Liver (tissue), 9 donors: ENCODE measurements around the gene BNIPL. TPM values are rescaled to one million over a fixed set of nuclear protein-coding genes. Genes with fewer than 3 reads are reported as not detected.

Experiments
- DNase-seq: peaks from one replicate; pipeline ENCODE4 v3.0.0-alpha.2; 2017; ENCODE audit warnings: low spot score
- H3K27ac ChIP-seq, 2 donors: one replicate each; pipeline ENCODE4 v1.7.0; 2013; ENCODE audit warnings: inconsistent platforms in 2 of 2, low read length in 2 of 2, control low read depth in 1 of 2, low read depth in 1 of 2, mild to moderate bottlenecking in 1 of 2
- H3K27me3 ChIP-seq, 4 donors: one replicate each; pipeline versions ENCODE4 v1.6.1 to v1.7.0; 2013; ENCODE audit warnings: low read length in 3 of 4, inconsistent platforms in 1 of 4, mild to moderate bottlenecking in 1 of 4, moderate library complexity in 1 of 4; ENCODE audit not compliant: control insufficient read depth in 4 of 4, insufficient read depth in 4 of 4
- H3K36me3 ChIP-seq, 4 donors: one replicate each; pipeline versions ENCODE4 v1.6.1 to v1.7.0; 2013; ENCODE audit warnings: low read length in 3 of 4, mild to moderate bottlenecking in 3 of 4, low read depth in 1 of 4, moderate library complexity in 1 of 4; ENCODE audit not compliant: control insufficient read depth in 4 of 4, insufficient read depth in 3 of 4
- H3K4me1 ChIP-seq, 4 donors: one replicate each; pipeline versions ENCODE4 v1.6.1 to v1.7.0; 2013; ENCODE audit warnings: low read length in 3 of 4, mild to moderate bottlenecking in 3 of 4, moderate library complexity in 1 of 4; ENCODE audit not compliant: control insufficient read depth in 4 of 4, insufficient read depth in 4 of 4
- H3K4me3 ChIP-seq, 3 donors: one replicate each; pipeline versions ENCODE4 v1.6.1 to v1.7.0; 2013; ENCODE audit warnings: low read length in 3 of 3, control low read depth in 1 of 3, low read depth in 1 of 3, mild to moderate bottlenecking in 1 of 3
- H3K9ac ChIP-seq, 2 donors: one replicate each; pipeline ENCODE4 v1.7.0; 2013; ENCODE audit warnings: low read length in 2 of 2, mild to moderate bottlenecking in 2 of 2, moderate library complexity in 2 of 2, control low read depth in 1 of 2, low read depth in 1 of 2
- H3K9me3 ChIP-seq, 4 donors: one replicate each; pipeline versions ENCODE4 v1.6.1 to v1.7.0; 2013; ENCODE audit warnings: low read length in 3 of 4; ENCODE audit not compliant: control insufficient read depth in 4 of 4
- ATF3 ChIP-seq: IDR thresholded peaks from 2 replicates; pipeline ENCODE4 v1.6.1; 2016; ENCODE audit warnings: antibody characterized with exemption
- CTCF ChIP-seq: fragments of 150-350 bp; IDR thresholded peaks from 2 replicates; pipeline ENCODE4 v1.5.1; 2017; ENCODE audit warnings: improper control_type of control experiment, low read depth, low read length; ENCODE audit not compliant: missing input control
- EGR1 ChIP-seq, 2 donors: IDR thresholded peaks; 2 replicates each; pipeline ENCODE4 v1.6.1; 2016 to 2018; ENCODE audit warnings: antibody characterized with exemption in 2 of 2, low read depth in 2 of 2
- FOXA1 ChIP-seq: IDR thresholded peaks from 2 replicates; pipeline ENCODE4 v1.6.1; 2016; ENCODE audit warnings: antibody characterized with exemption
- FOXA2 ChIP-seq: IDR thresholded peaks from 2 replicates; pipeline ENCODE4 v1.6.1; 2016; ENCODE audit warnings: antibody characterized with exemption
- GABPA ChIP-seq, 2 donors: IDR thresholded peaks in 1 of 2; conservative IDR thresholded peaks in 1 of 2; 2 replicates each; pipeline ENCODE4 v1.6.1; 2016; ENCODE audit warnings: antibody characterized with exemption in 2 of 2, mild to moderate bottlenecking in 1 of 2, moderate library complexity in 1 of 2
- HNF4A ChIP-seq, 2 donors: conservative IDR thresholded peaks; 2 replicates each; pipeline ENCODE4 v1.6.1; 2016; ENCODE audit warnings: antibody characterized with exemption in 2 of 2, mild to moderate bottlenecking in 2 of 2
- HNF4G ChIP-seq: IDR thresholded peaks from 2 replicates; pipeline ENCODE4 v1.6.1; 2016; ENCODE audit warnings: antibody characterized with exemption
- JUND ChIP-seq, 2 donors: IDR thresholded peaks; 2 replicates each; pipeline ENCODE4 v1.6.1; 2016; ENCODE audit warnings: antibody characterized with exemption in 2 of 2
- MAX ChIP-seq: IDR thresholded peaks from 2 replicates; pipeline ENCODE4 v1.6.1; 2016; ENCODE audit warnings: antibody characterized with exemption
- NR2F2 ChIP-seq: IDR thresholded peaks from 2 replicates; pipeline ENCODE4 v1.6.1; 2016; ENCODE audit warnings: antibody characterized with exemption
- RAD21 ChIP-seq, 2 donors: IDR thresholded peaks; 2 replicates each; pipeline ENCODE4 v1.6.1; 2016; ENCODE audit warnings: antibody characterized with exemption in 2 of 2, mild to moderate bottlenecking in 2 of 2
- RXRA ChIP-seq, 2 donors: IDR thresholded peaks; 2 replicates each; pipeline ENCODE4 v1.6.1; 2017 to 2018; ENCODE audit warnings: antibody characterized with exemption in 2 of 2, mild to moderate bottlenecking in 1 of 2
- SP1 ChIP-seq: IDR thresholded peaks from 2 replicates; pipeline ENCODE4 v1.6.1; 2018; ENCODE audit warnings: antibody characterized with exemption, mild to moderate bottlenecking
- TAF1 ChIP-seq: conservative IDR thresholded peaks from 2 replicates; pipeline ENCODE4 v1.6.1; 2016; ENCODE audit warnings: antibody characterized with exemption, mild to moderate bottlenecking
- YY1 ChIP-seq: IDR thresholded peaks from 2 replicates; pipeline ENCODE4 v1.6.1; 2016; ENCODE audit warnings: antibody characterized with exemption, mild to moderate bottlenecking
- ZBTB33 ChIP-seq: IDR thresholded peaks from 2 replicates; pipeline ENCODE4 v1.6.1; 2016; ENCODE audit warnings: antibody characterized with exemption
- WGBS: extraction: QIAGEN DNeasy Blood & Tissue Kit; methylation state at CpG from one replicate; pipeline ENCODE4 v1.1.7; 2013; 5-methylcytosine and 5-hydroxymethylcytosine counted together
- polyA plus RNA-seq, 2 donors: library from polyadenylated mRNA; stranded (reverse) in 1 of 2; unstranded in 1 of 2; fragments of 200-250 nt in 1 of 2; fragments of >200 nt in 1 of 2; fragmentation: Nextera tagmentation in 1 of 2; extraction: Ambion mirVana in 1 of 2; gene quantifications; one replicate each; pipeline versions ENCODE4 v1.2.1 to v1.2.3, GENCODE V29; 2013 to 2015
- total RNA-seq, 2 donors: library from RNA; depleted of rRNA; stranded (reverse); fragments of >200 nt; gene quantifications; one replicate each; pipeline ENCODE4 v1.2.3, GENCODE V29; 2014
- TF ChIP-seq, protein P1 (sequence below): IDR thresholded peaks from 2 replicates; pipeline ENCODE4 v1.6.1; 2016; ENCODE audit warnings: antibody characterized with exemption, mild to moderate bottlenecking
- donor health status: healthy.
- donor health status: healthy.
- donor health status: healthy.
- donor health status: healthy.
- donor health status: healthy.

The BNIPL gene
- total and polyA plus RNA-seq, 4 donors, result 0.09 to 0.84 (median 0.14) TPM

DNA sequence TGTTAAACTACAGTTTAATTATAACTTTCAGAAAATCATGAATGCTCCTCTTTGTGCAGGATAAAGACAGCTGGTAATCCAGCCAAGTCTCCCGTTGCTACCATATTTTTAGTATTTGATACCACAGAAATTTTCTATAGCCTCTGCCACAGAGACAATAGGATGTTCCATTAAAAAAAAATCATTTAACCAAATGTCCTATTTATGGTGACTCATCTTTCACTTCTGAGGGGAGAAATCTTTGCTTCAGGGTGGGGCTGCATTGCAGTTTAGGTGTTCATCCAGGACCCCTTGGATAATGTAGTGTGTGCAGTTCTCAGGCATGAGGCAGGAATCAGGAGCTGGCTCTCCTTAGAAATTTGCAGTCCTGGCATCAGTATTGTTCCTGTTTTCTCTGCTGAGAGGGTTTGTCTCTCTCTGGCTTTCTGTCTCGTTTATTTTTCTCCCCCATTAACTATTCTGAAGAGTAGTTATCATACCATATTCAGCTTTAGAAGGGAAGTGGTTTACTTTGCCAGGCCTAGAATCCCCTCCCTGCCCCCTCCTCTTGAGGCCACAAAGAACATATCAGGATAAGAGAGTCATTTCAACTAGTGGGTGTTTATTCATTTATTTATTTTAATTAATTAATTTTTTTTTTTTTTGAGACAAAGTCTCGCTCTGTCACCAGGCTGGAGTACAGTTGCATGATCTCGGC lies 25.1 kb upstream of the BNIPL start (continued):
- TF ChIP-seq MAX (no peak), FOXA1 (no peak)

GRCh38 chr1:151012684-151013471 lies 23.5 kb upstream of the BNIPL start:
- H3K36me3 ChIP-seq, result peaks cover 0 to 4% (median 1%) of the 10 kb centered on the region in 4 donors
- H3K27ac ChIP-seq, result peak overlapping the region; percentile 34 to 71
- TF ChIP-seq MAX, result peak; percentile 75
- peak; percentile 79 for TF ChIP-seq ZBTB33
- peak in 1 of 2 donors; percentile 62 for TF ChIP-seq EGR1 (IDR thresholded peaks at IDR 0.05; ENCODE audit: low read depth in 2 of 2)
- peak; percentile 85 to 92 for TF ChIP-seq JUND (IDR thresholded peaks at IDR 0.05)
- TF ChIP-seq TAF1, result no peak
- TF ChIP-seq ATF3, result no peak
- no peak for TF ChIP-seq CTCF
- TF ChIP-seq FOXA2, result peak; percentile 74
- TF ChIP-seq GABPA (IDR thresholded peaks at IDR 0.05 in 1 of 2, conservative IDR thresholded peaks at IDR 0.05 in 1 of 2), result peak in 1 of 2 donors; percentile 59
- TF ChIP-seq, protein P1, sequence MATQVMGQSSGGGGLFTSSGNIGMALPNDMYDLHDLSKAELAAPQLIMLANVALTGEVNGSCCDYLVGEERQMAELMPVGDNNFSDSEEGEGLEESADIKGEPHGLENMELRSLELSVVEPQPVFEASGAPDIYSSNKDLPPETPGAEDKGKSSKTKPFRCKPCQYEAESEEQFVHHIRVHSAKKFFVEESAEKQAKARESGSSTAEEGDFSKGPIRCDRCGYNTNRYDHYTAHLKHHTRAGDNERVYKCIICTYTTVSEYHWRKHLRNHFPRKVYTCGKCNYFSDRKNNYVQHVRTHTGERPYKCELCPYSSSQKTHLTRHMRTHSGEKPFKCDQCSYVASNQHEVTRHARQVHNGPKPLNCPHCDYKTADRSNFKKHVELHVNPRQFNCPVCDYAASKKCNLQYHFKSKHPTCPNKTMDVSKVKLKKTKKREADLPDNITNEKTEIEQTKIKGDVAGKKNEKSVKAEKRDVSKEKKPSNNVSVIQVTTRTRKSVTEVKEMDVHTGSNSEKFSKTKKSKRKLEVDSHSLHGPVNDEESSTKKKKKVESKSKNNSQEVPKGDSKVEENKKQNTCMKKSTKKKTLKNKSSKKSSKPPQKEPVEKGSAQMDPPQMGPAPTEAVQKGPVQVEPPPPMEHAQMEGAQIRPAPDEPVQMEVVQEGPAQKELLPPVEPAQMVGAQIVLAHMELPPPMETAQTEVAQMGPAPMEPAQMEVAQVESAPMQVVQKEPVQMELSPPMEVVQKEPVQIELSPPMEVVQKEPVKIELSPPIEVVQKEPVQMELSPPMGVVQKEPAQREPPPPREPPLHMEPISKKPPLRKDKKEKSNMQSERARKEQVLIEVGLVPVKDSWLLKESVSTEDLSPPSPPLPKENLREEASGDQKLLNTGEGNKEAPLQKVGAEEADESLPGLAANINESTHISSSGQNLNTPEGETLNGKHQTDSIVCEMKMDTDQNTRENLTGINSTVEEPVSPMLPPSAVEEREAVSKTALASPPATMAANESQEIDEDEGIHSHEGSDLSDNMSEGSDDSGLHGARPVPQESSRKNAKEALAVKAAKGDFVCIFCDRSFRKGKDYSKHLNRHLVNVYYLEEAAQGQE, result peak; percentile 89
- peak; percentile 75 for TF ChIP-seq FOXA1
- peak; percentile 89 to 94 for TF ChIP-seq RXRA (IDR thresholded peaks at IDR 0.05)
- peak; percentile 94 for TF ChIP-seq NR2F2
- TF ChIP-seq SP1, result peak; percentile 99
- peak; percentile 98 for TF ChIP-seq HNF4G
- peak; percentile 99 for TF ChIP-seq HNF4A (conservative IDR thresholded peaks at IDR 0.05)
- TF ChIP-seq YY1, result peak; percentile 85
- TF ChIP-seq RAD21 (IDR thresholded peaks at IDR 0.05), result peak; percentile 38 to 45
- H3K4me3 ChIP-seq, result no peak overlapping the region
- peak overlapping the region in 1 of 2 donors; percentile 49 for H3K9ac ChIP-seq
- DNase-seq, result peak; percentile 52
- H3K9me3 ChIP-seq, result no peaks in the 10 kb centered on the region
- peaks cover 9 to 48% (median 42%) of the 10 kb centered on the region in 4 donors for H3K4me1 ChIP-seq
- WGBS, result 48% methylated on average over 14 of the region's 14 CpGs
- no peaks in the 10 kb centered on the region for H3K27me3 ChIP-seq
